K562 (cell line): ENCODE results near the gene FIGNL1. TPM values are rescaled to one million over a fixed set of nuclear protein-coding genes. Genes with fewer than 3 reads are reported as not detected.

ENCODE experiments used
- ATF2 ChIP-seq: sonication (generic); formaldehyde crosslinking; IDR thresholded peaks from 2 replicates; pipeline ENCODE4 v1.8.1; 2022; ENCODE audit warnings: missing genetic modification reagents
- CEBPG ChIP-seq, 3 experiments: fragments of 200-800 bp in 1 of 3; sonication (Bioruptor generic) in 1 of 3; sonication (generic) in 1 of 3; formaldehyde crosslinking in 1 of 3; IDR thresholded peaks in 2 of 3; conservative IDR thresholded peaks in 1 of 3; 2 replicates each; pipeline versions ENCODE4 v1.6.1 to v1.8.0; 2016 to 2022; ENCODE audit warnings: missing compliant biosample characterization in 2 of 3, missing genetic modification characterization in 2 of 3, mild to moderate bottlenecking in 1 of 3, missing genetic modification reagents in 1 of 3
- CHD2 ChIP-seq: IDR thresholded peaks from 2 replicates; pipeline ENCODE4 v1.6.1; 2011; ENCODE audit warnings: low read depth, low read length
- CREB5 ChIP-seq: fragments of 250-450 bp; sonication (Bioruptor Pico); IDR thresholded peaks from 2 replicates; pipeline ENCODE4 v1.5.0; 2020; ENCODE audit warnings: mild to moderate bottlenecking
- CREBBP ChIP-seq: IDR thresholded peaks from one replicate; pipeline ENCODE4 v1.6.1; 2012; ENCODE audit warnings: low read depth, mild to moderate bottlenecking, control low read depth, inconsistent platforms, low read length
- FOXK1 ChIP-seq: sonication (generic); formaldehyde crosslinking; IDR thresholded peaks from 2 replicates; pipeline ENCODE4 v1.8.0; 2022; ENCODE audit warnings: missing genetic modification reagents, mild to moderate bottlenecking, borderline replicate concordance
- KAT8 ChIP-seq: fragments of 450-650 bp; IDR thresholded peaks from 2 replicates; pipeline ENCODE4 v1.6.1; 2016; ENCODE audit warnings: low read depth, mild to moderate bottlenecking
- KDM4B ChIP-seq, 2 experiments: fragments of 450-650 bp in 1 of 2; sonication (generic) in 1 of 2; IDR thresholded peaks; 2 replicates each; pipeline ENCODE4 v1.6.1; 2016 to 2017; ENCODE audit warnings: borderline replicate concordance in 2 of 2, antibody characterized with exemption in 1 of 2, low read depth in 1 of 2, mild to moderate bottlenecking in 1 of 2
- KLF10 ChIP-seq: fragments of 250-450 bp; sonication (Bioruptor Pico); IDR thresholded peaks from 2 replicates; pipeline ENCODE4 v1.6.1; 2021; ENCODE audit warnings: matching md5 sums
- L3MBTL2 ChIP-seq: fragments of 450-650 bp; IDR thresholded peaks from 2 replicates; pipeline ENCODE4 v1.6.1; 2016; ENCODE audit warnings: mild to moderate bottlenecking, moderate library complexity
- MYBL2 ChIP-seq, 2 experiments: fragments of 450-650 bp in 1 of 2; sonication (generic) in 1 of 2; formaldehyde crosslinking in 1 of 2; IDR thresholded peaks; 2 replicates each; pipeline versions ENCODE4 v1.6.1 to v1.8.1; 2017 to 2022; ENCODE audit warnings: borderline replicate concordance in 1 of 2, inconsistent platforms in 1 of 2, low read depth in 1 of 2, mild to moderate bottlenecking in 1 of 2, missing genetic modification reagents in 1 of 2, moderate library complexity in 1 of 2
- NFIC ChIP-seq: fragments of 450-650 bp; IDR thresholded peaks from 2 replicates; pipeline ENCODE4 v1.6.1; 2017; ENCODE audit warnings: mild to moderate bottlenecking, inconsistent platforms
- PTTG1 ChIP-seq: fragments of 450-650 bp; IDR thresholded peaks from 2 replicates; pipeline ENCODE4 v1.6.1; 2016; ENCODE audit warnings: low read depth, mild to moderate bottlenecking, missing genetic modification characterization, missing compliant biosample characterization
- SMC3 ChIP-seq: conservative IDR thresholded peaks from 2 replicates; pipeline ENCODE4 v1.6.1; 2011; ENCODE audit warnings: low read depth, low read length, improper control_type of control experiment; ENCODE audit not compliant: insufficient read depth
- SRF ChIP-seq, 2 experiments: fragments of 250-450, 450-650 bp in 1 of 2; sonication (Bioruptor Pico) in 1 of 2; sonication (generic) in 1 of 2; formaldehyde crosslinking; IDR thresholded peaks; 2 replicates each; pipeline versions ENCODE4 v1.5.0 to v1.5.1; 2020 to 2022; ENCODE audit warnings: mild to moderate bottlenecking in 1 of 2, missing genetic modification reagents in 1 of 2
- STAT5B ChIP-seq: fragments of 250-450 bp; sonication (Bioruptor Pico); IDR thresholded peaks from 2 replicates; pipeline ENCODE4 v1.8.0; 2021; ENCODE audit warnings: mild to moderate bottlenecking, inconsistent platforms
- TSC22D4 ChIP-seq: fragments of 450-650 bp; IDR thresholded peaks from 2 replicates; pipeline ENCODE4 v1.6.1; 2016; ENCODE audit warnings: missing genetic modification characterization, missing biosample characterization, control low read depth
- U2AF1 ChIP-seq: fragments of 200-400 bp; formaldehyde crosslinking; optimal IDR thresholded peaks from 2 replicates; pipeline ENCODE3; 2017; ENCODE audit warnings: mild to moderate bottlenecking, low read depth, low read length, moderate library complexity
- ZNF133 ChIP-seq: fragments of 250-450 bp; sonication (Bioruptor Pico); IDR thresholded peaks from 2 replicates; pipeline ENCODE4 v1.4.0; 2020; ENCODE audit warnings: mild to moderate bottlenecking
- ZNF280B ChIP-seq: fragments of 250-450 bp; sonication (Bioruptor Pico); IDR thresholded peaks from 2 replicates; pipeline ENCODE4 v1.5.1; 2021; ENCODE audit warnings: mild to moderate bottlenecking
- ZNF511 ChIP-seq: sonication (generic); formaldehyde crosslinking; IDR thresholded peaks from 2 replicates; pipeline ENCODE4 v1.8.0; 2022; ENCODE audit warnings: mild to moderate bottlenecking, missing genetic modification reagents
- polyA plus RNA-seq, 8 experiments: library from polyadenylated mRNA; depleted of rRNA in 4 of 8; stranded (reverse) in 5 of 8; unstranded in 3 of 8; fragments of >200 nt; fragmentation: Nextera tagmentation in 2 of 8; fragmentation: Illumina TruSeq in 1 of 8; extraction: Ambion mirVana in 2 of 8; extraction: Trizol in 1 of 8; gene quantifications; 2 replicates each; pipeline versions ENCODE4 v1.2.1 to v1.2.3, GENCODE V29; 2011 to 2014; ENCODE audit warnings: inconsistent platforms in 1 of 8, missing spikeins in 1 of 8
- total RNA-seq, 7 experiments: library from RNA; depleted of rRNA in 6 of 7; stranded (reverse); fragments of >200 nt in 6 of 7; fragmentation: Illumina TruSeq in 2 of 7; extraction: Trizol in 2 of 7; gene quantifications; 2 replicates each; pipeline versions ENCODE4 v1.2.1 to v1.2.3, GENCODE V29; 2011 to 2021; ENCODE audit warnings: low replicate concordance in 1 of 7

The FIGNL1 gene
- total and polyA plus RNA-seq, 9 of the 15 experiments (the other 6 are each of a cell fraction or from before 2014, with no cell fraction given) = 15.5 to 48.3 (median 27.6) TPM

GRCh38 chr7:50449881-50450589 lies at the start of gene FIGNL1 (continued):
- TF ChIP-seq NFIC = peak; percentile 51; the same call in 1 of the 2 replicates
- no peak for TF ChIP-seq KDM4B (IDR thresholded peaks at IDR 0.05; ENCODE audit: borderline replicate concordance in 2 of 2, low read depth in 1 of 2)
- no peak for TF ChIP-seq MYBL2 (IDR thresholded peaks at IDR 0.05; ENCODE audit: low read depth)
- no peak for TF ChIP-seq MYBL2 (CRISPR knock-in tag; IDR thresholded peaks at IDR 0.05; ENCODE audit: borderline replicate concordance)
- 0 out of 2 replicates have a peak, but pooled peaks have one; percentile 48 for TF ChIP-seq FOXK1 (CRISPR knock-in tag)
- no peak for TF ChIP-seq KAT8
- no peak for TF ChIP-seq KLF10 (CRISPR knock-in tag)
- no peak for TF ChIP-seq CEBPG (CRISPR knock-in tag; IDR thresholded peaks at IDR 0.05)
- TF ChIP-seq CEBPG (tag; conservative IDR thresholded peaks at IDR 0.05 in 1 of 2, IDR thresholded peaks at IDR 0.05 in 1 of 2) = no peak
- TF ChIP-seq ZNF511 = 0 out of 2 replicates have a peak, but pooled peaks have one; percentile 57
- TF ChIP-seq TSC22D4 (tag) = no peak
- no peak for TF ChIP-seq SMC3
- TF ChIP-seq U2AF1 = no peak
- peak; percentile 93 for TF ChIP-seq L3MBTL2
- TF ChIP-seq CREB5 = no peak
- TF ChIP-seq ZNF133 = no peak
- TF ChIP-seq ATF2 (CRISPR knock-in tag) = no peak
- no peak for TF ChIP-seq CREBBP
- no peak for TF ChIP-seq PTTG1 (tag)
- TF ChIP-seq CHD2 = no peak
- no peak; a peak in 1 of 4 replicates for TF ChIP-seq SRF (CRISPR knock-in tag; IDR thresholded peaks at IDR 0.05)
- TF ChIP-seq ZNF280B (CRISPR knock-in tag) = no peak
- no peak for TF ChIP-seq STAT5B (CRISPR knock-in tag)
